K562 (cell line): ENCODE results near the gene MRPL27. TPM values are rescaled to one million over a fixed set of nuclear protein-coding genes. Genes with fewer than 3 reads are reported as not detected.

Source experiments
- ARNT ChIP-seq, 2 experiments: fragments of 450-650 bp; IDR thresholded peaks; 2 replicates each; pipeline ENCODE4 v1.6.1; 2016; ENCODE audit warnings: mild to moderate bottlenecking in 1 of 2
- CEBPG ChIP-seq, 3 experiments: fragments of 200-800 bp in 1 of 3; sonication (Bioruptor generic) in 1 of 3; sonication (generic) in 1 of 3; formaldehyde crosslinking in 1 of 3; IDR thresholded peaks in 2 of 3; conservative IDR thresholded peaks in 1 of 3; 2 replicates each; pipeline versions ENCODE4 v1.6.1 to v1.8.0; 2016 to 2022; ENCODE audit warnings: missing compliant biosample characterization in 2 of 3, missing genetic modification characterization in 2 of 3, mild to moderate bottlenecking in 1 of 3, missing genetic modification reagents in 1 of 3
- CREM ChIP-seq: IDR thresholded peaks from 2 replicates; pipeline ENCODE4 v1.6.1; 2014; ENCODE audit warnings: antibody characterized with exemption, low read depth
- DDX20 ChIP-seq: fragments of 450-650 bp; IDR thresholded peaks from 2 replicates; pipeline ENCODE4 v1.6.1; 2016; ENCODE audit warnings: missing genetic modification characterization, low read depth, mild to moderate bottlenecking, missing compliant biosample characterization, moderate library complexity
- DPF2 ChIP-seq: fragments of 450-650 bp; IDR thresholded peaks from 2 replicates; pipeline ENCODE4 v1.6.1; 2016
- EHMT2 ChIP-seq: fragments of 450-650 bp; IDR thresholded peaks from 2 replicates; pipeline ENCODE4 v1.6.1; 2018; ENCODE audit warnings: antibody characterized with exemption
- FOXJ2 ChIP-seq: fragments of 200-800 bp; sonication (Bioruptor generic); IDR thresholded peaks from 2 replicates; pipeline ENCODE4 v1.6.1; 2016; ENCODE audit warnings: missing genetic modification characterization, missing compliant biosample characterization
- HLTF ChIP-seq: fragments of 450-650 bp; IDR thresholded peaks from 2 replicates; pipeline ENCODE4 v1.6.1; 2016
- MEF2A ChIP-seq: IDR thresholded peaks from 2 replicates; pipeline ENCODE4 v1.6.1; 2011; ENCODE audit warnings: low read depth, mild to moderate bottlenecking, low read length, moderate library complexity; ENCODE audit not compliant: control insufficient read depth
- NRF1 ChIP-seq, 2 experiments: fragments of 450-650 bp; IDR thresholded peaks in 1 of 2; conservative IDR thresholded peaks in 1 of 2; 2 replicates each; pipeline ENCODE4 v1.6.1; 2014; ENCODE audit warnings: mild to moderate bottlenecking in 2 of 2
- OTX1 ChIP-seq: fragments of 450-650 bp; formaldehyde crosslinking; IDR thresholded peaks from 2 replicates; pipeline ENCODE4 v1.4.0; 2022; ENCODE audit warnings: mild to moderate bottlenecking
- SMARCC2 ChIP-seq: fragments of 450-650 bp; IDR thresholded peaks from 2 replicates; pipeline ENCODE4 v1.6.1; 2017; ENCODE audit warnings: antibody characterized with exemption, moderate library complexity, mild to moderate bottlenecking, low read depth
- SRSF1 ChIP-seq: fragments of 200-400 bp; formaldehyde crosslinking; IDR thresholded peaks from 2 replicates; pipeline ENCODE4 v1.6.1; 2017; ENCODE audit warnings: mild to moderate bottlenecking, low read depth, low read length, moderate library complexity
- SUPT5H ChIP-seq: fragments of 450-650 bp; IDR thresholded peaks from 2 replicates; pipeline ENCODE4 v1.6.1; 2016
- TARDBP ChIP-seq: fragments of 450-650 bp; IDR thresholded peaks from 2 replicates; pipeline ENCODE4 v1.6.1; 2016
- TSC22D4 ChIP-seq: fragments of 450-650 bp; IDR thresholded peaks from 2 replicates; pipeline ENCODE4 v1.6.1; 2016; ENCODE audit warnings: missing genetic modification characterization, missing biosample characterization, control low read depth
- ZNF174 ChIP-seq: fragments of 250-450 bp; sonication (Bioruptor Pico); IDR thresholded peaks from 2 replicates; pipeline ENCODE4 v1.4.0; 2020; ENCODE audit warnings: mild to moderate bottlenecking
- ZNF431 ChIP-seq: sonication (generic); formaldehyde crosslinking; IDR thresholded peaks from 2 replicates; pipeline ENCODE4 v1.8.0; 2022; ENCODE audit warnings: mild to moderate bottlenecking, missing genetic modification reagents
- ZNF76 ChIP-seq: fragments of 250-450 bp; sonication (Bioruptor Pico); IDR thresholded peaks from 2 replicates; pipeline ENCODE4 v1.4.0; 2020; ENCODE audit warnings: mild to moderate bottlenecking, moderate library complexity, borderline replicate concordance
- polyA plus RNA-seq, 8 experiments: library from polyadenylated mRNA; depleted of rRNA in 4 of 8; stranded (reverse) in 5 of 8; unstranded in 3 of 8; fragments of >200 nt; fragmentation: Nextera tagmentation in 2 of 8; fragmentation: Illumina TruSeq in 1 of 8; extraction: Ambion mirVana in 2 of 8; extraction: Trizol in 1 of 8; gene quantifications; 2 replicates each; pipeline versions ENCODE4 v1.2.1 to v1.2.3, GENCODE V29; 2011 to 2014; ENCODE audit warnings: inconsistent platforms in 1 of 8, missing spikeins in 1 of 8
- total RNA-seq, 7 experiments: library from RNA; depleted of rRNA in 6 of 7; stranded (reverse); fragments of >200 nt in 6 of 7; fragmentation: Illumina TruSeq in 2 of 7; extraction: Trizol in 2 of 7; gene quantifications; 2 replicates each; pipeline versions ENCODE4 v1.2.1 to v1.2.3, GENCODE V29; 2011 to 2021; ENCODE audit warnings: low replicate concordance in 1 of 7
- TF ChIP-seq, protein P1 (sequence below): fragments of 200-800 bp; sonication (Bioruptor generic); IDR thresholded peaks from 2 replicates; pipeline ENCODE4 v1.6.1; 2016; ENCODE audit warnings: missing genetic modification characterization, missing compliant biosample characterization
- TF ChIP-seq, protein P2 (sequence below): fragments of 450-650 bp; IDR thresholded peaks from 2 replicates; pipeline ENCODE4 v1.6.1; 2016; ENCODE audit warnings: low read depth, mild to moderate bottlenecking, moderate library complexity

Gene MRPL27
- total and polyA plus RNA-seq, 9 of the 15 experiments (the other 6 are each of a cell fraction or from before 2014, with no cell fraction given), result 96.3 to 401 (median 142) TPM

DNA sequence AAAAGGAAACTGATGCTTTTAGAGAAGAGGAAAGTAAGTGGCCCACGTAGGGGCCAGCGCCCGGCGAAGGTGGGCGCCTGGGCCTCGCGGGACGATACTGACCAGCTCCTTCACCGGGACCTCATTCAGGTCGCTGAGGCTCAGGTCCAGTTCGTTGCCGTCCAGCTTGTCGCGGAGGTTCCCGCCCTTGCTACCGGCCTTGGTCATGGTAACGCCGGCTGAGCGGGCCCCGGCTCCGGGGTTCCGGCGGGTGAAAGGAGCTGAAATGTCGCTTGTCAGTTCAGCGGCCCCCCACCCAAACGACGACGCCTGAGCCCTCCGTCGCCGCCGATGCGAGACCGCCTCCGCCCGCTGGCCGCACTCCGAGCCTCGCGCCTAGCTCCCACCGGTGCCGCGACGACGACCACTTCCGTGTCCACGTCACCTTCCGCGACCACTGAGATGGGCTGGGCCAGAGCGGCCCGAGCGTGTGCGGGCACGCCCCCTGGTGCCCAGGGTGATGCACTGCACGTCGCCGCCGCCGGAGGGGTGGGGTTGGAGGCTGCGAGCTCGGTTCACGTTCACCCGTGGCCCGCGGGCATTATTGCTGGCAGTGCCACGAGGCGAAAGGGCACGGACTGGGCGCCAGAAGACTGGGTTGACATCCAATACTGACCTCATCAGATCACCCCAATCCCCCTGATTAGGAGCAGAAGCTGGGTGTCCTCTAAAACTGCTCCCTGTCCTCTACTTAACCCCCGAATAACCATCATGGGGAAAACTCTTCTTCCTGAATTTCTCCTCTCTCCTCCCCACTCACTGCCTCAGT is 24.3 kb upstream of the MRPL27 start, which contains the start of gene LRRC59 (continued):
- 0 out of 2 replicates have a peak, but pooled peaks have one; percentile 4 for TF ChIP-seq MEF2A
- 0 out of 2 replicates have a peak, but pooled peaks have one; percentile 21 for TF ChIP-seq HLTF
- no peak for TF ChIP-seq ARNT (IDR thresholded peaks at IDR 0.05)
- TF ChIP-seq NRF1 (conservative IDR thresholded peaks at IDR 0.05 in 1 of 2, IDR thresholded peaks at IDR 0.05 in 1 of 2), result peak; percentile 37 to 56; a peak in 2 of 4 replicates
- no peak for TF ChIP-seq FOXJ2
- TF ChIP-seq, protein P1, sequence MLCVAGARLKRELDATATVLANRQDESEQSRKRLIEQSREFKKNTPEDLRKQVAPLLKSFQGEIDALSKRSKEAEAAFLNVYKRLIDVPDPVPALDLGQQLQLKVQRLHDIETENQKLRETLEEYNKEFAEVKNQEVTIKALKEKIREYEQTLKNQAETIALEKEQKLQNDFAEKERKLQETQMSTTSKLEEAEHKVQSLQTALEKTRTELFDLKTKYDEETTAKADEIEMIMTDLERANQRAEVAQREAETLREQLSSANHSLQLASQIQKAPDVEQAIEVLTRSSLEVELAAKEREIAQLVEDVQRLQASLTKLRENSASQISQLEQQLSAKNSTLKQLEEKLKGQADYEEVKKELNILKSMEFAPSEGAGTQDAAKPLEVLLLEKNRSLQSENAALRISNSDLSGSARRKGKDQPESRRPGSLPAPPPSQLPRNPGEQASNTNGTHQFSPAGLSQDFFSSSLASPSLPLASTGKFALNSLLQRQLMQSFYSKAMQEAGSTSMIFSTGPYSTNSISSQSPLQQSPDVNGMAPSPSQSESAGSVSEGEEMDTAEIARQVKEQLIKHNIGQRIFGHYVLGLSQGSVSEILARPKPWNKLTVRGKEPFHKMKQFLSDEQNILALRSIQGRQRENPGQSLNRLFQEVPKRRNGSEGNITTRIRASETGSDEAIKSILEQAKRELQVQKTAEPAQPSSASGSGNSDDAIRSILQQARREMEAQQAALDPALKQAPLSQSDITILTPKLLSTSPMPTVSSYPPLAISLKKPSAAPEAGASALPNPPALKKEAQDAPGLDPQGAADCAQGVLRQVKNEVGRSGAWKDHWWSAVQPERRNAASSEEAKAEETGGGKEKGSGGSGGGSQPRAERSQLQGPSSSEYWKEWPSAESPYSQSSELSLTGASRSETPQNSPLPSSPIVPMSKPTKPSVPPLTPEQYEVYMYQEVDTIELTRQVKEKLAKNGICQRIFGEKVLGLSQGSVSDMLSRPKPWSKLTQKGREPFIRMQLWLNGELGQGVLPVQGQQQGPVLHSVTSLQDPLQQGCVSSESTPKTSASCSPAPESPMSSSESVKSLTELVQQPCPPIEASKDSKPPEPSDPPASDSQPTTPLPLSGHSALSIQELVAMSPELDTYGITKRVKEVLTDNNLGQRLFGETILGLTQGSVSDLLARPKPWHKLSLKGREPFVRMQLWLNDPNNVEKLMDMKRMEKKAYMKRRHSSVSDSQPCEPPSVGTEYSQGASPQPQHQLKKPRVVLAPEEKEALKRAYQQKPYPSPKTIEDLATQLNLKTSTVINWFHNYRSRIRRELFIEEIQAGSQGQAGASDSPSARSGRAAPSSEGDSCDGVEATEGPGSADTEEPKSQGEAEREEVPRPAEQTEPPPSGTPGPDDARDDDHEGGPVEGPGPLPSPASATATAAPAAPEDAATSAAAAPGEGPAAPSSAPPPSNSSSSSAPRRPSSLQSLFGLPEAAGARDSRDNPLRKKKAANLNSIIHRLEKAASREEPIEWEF (CRISPR knock-in tag), result no peak
- 0 out of 2 replicates have a peak, but pooled peaks have one; percentile 54 for TF ChIP-seq ZNF431 (CRISPR knock-in tag)
- TF ChIP-seq, protein P2, sequence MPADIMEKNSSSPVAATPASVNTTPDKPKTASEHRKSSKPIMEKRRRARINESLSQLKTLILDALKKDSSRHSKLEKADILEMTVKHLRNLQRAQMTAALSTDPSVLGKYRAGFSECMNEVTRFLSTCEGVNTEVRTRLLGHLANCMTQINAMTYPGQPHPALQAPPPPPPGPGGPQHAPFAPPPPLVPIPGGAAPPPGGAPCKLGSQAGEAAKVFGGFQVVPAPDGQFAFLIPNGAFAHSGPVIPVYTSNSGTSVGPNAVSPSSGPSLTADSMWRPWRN, result no peak
- peak; percentile 48; the same call in 1 of the 2 replicates for TF ChIP-seq ZNF76 (CRISPR knock-in tag)
- no peak for TF ChIP-seq DDX20 (tag)
- peak; percentile 99 for TF ChIP-seq CREM
- TF ChIP-seq SUPT5H, result peak; percentile 94
- no peak for TF ChIP-seq SMARCC2
- no peak for TF ChIP-seq DPF2
- TF ChIP-seq EHMT2, result no peak
- no peak for TF ChIP-seq SRSF1
- TF ChIP-seq TSC22D4 (tag), result no peak
- TF ChIP-seq ZNF174 (CRISPR knock-in tag), result no peak
- TF ChIP-seq CEBPG (CRISPR knock-in tag; IDR thresholded peaks at IDR 0.05), result no peak
- no peak for TF ChIP-seq CEBPG (tag; conservative IDR thresholded peaks at IDR 0.05 in 1 of 2, IDR thresholded peaks at IDR 0.05 in 1 of 2)
- peak; percentile 51; the same call in 1 of the 2 replicates for TF ChIP-seq TARDBP
- TF ChIP-seq OTX1 (CRISPR knock-in tag), result peak; percentile 64; the same call in 1 of the 2 replicates
